ENCODE measurements around the gene DNASE1L3. TPM values are rescaled to one million over a fixed set of nuclear protein-coding genes. Genes with fewer than 3 reads are reported as not detected.

The DNASE1L3 gene
- total and polyA plus RNA-seq, 2 of the 13 experiments (the other 11 are each of a cell fraction or from before 2014, with no cell fraction given), result 0.86 to 1.7 TPM

- no peak for TF ChIP-seq LRRFIP1 (CRISPR knock-in tag; conservative IDR thresholded peaks at IDR 0.05)
- TF ChIP-seq, protein P1, sequence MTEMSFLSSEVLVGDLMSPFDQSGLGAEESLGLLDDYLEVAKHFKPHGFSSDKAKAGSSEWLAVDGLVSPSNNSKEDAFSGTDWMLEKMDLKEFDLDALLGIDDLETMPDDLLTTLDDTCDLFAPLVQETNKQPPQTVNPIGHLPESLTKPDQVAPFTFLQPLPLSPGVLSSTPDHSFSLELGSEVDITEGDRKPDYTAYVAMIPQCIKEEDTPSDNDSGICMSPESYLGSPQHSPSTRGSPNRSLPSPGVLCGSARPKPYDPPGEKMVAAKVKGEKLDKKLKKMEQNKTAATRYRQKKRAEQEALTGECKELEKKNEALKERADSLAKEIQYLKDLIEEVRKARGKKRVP (CRISPR knock-in tag; IDR thresholded peaks at IDR 0.05), result peak in 1 of 2 experiments; percentile 58; a peak in 1 of 4 replicates
- 0 out of 2 replicates have a peak, but pooled peaks have one; percentile 20 for TF ChIP-seq ZNF34 (CRISPR knock-in tag; IDR thresholded peaks at IDR 0.05; ENCODE audit: borderline replicate concordance)
- no peak for TF ChIP-seq KLF13 (CRISPR knock-in tag; IDR thresholded peaks at IDR 0.05)
- no peak for TF ChIP-seq SETDB1 (CRISPR knock-in tag; IDR thresholded peaks at IDR 0.05; ENCODE audit: borderline replicate concordance)
- TF ChIP-seq CEBPZ (IDR thresholded peaks at IDR 0.05; ENCODE audit: low read length), result no peak
- TF ChIP-seq ZNF138 (CRISPR knock-in tag; IDR thresholded peaks at IDR 0.05; ENCODE audit: low read depth), result no peak
- TF ChIP-seq, protein P2, sequence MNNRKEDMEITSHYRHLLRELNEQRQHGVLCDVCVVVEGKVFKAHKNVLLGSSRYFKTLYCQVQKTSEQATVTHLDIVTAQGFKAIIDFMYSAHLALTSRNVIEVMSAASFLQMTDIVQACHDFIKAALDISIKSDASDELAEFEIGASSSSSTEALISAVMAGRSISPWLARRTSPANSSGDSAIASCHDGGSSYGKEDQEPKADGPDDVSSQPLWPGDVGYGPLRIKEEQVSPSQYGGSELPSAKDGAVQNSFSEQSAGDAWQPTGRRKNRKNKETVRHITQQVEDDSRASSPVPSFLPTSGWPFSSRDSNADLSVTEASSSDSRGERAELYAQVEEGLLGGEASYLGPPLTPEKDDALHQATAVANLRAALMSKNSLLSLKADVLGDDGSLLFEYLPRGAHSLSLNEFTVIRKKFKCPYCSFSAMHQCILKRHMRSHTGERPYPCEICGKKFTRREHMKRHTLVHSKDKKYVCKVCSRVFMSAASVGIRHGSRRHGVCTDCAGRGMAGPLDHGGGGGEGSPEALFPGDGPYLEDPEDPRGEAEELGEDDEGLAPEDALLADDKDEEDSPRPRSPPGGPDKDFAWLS (CRISPR knock-in tag; IDR thresholded peaks at IDR 0.05; ENCODE audit: borderline replicate concordance), result no peak
- no peak for TF ChIP-seq ADNP (CRISPR knock-in tag; IDR thresholded peaks at IDR 0.05)
- TF ChIP-seq PBX3 (CRISPR knock-in tag; IDR thresholded peaks at IDR 0.05; ENCODE audit: borderline replicate concordance), result no peak
- TF ChIP-seq TAF15 (IDR thresholded peaks at IDR 0.05; ENCODE audit: low read depth, low read length, poor library complexity, severe bottlenecking), result no peak
- no peak for TF ChIP-seq ZKSCAN5 (CRISPR knock-in tag; IDR thresholded peaks at IDR 0.05)
- no peak for TF ChIP-seq ZNF124 (CRISPR knock-in tag; IDR thresholded peaks at IDR 0.05)
- TF ChIP-seq, protein P3, sequence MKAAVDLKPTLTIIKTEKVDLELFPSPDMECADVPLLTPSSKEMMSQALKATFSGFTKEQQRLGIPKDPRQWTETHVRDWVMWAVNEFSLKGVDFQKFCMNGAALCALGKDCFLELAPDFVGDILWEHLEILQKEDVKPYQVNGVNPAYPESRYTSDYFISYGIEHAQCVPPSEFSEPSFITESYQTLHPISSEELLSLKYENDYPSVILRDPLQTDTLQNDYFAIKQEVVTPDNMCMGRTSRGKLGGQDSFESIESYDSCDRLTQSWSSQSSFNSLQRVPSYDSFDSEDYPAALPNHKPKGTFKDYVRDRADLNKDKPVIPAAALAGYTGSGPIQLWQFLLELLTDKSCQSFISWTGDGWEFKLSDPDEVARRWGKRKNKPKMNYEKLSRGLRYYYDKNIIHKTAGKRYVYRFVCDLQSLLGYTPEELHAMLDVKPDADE (CRISPR knock-in tag; IDR thresholded peaks at IDR 0.05), result no peak
- TF ChIP-seq, protein P4, sequence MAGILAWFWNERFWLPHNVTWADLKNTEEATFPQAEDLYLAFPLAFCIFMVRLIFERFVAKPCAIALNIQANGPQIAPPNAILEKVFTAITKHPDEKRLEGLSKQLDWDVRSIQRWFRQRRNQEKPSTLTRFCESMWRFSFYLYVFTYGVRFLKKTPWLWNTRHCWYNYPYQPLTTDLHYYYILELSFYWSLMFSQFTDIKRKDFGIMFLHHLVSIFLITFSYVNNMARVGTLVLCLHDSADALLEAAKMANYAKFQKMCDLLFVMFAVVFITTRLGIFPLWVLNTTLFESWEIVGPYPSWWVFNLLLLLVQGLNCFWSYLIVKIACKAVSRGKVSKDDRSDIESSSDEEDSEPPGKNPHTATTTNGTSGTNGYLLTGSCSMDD (CRISPR knock-in tag; IDR thresholded peaks at IDR 0.05), result no peak
- no peak for TF ChIP-seq EEA1 (CRISPR knock-in tag; IDR thresholded peaks at IDR 0.05; ENCODE audit: borderline replicate concordance)
Observed at GRCh38 chr3:58237238-58237940, 26.6 kb upstream of the DNASE1L3 start, which contains the start of gene ABHD6 (continued).
